D721Med (cell line): ENCODE results near the gene PPP6R3.
"Not testable (repeated sequence)": the region's sequence is repeated elsewhere in the genome, so short reads cannot be mapped to it uniquely, and the experiment has no call there.

Source experiments
- DNase-seq: peaks from one replicate; pipeline ENCODE4 v3.0.0; 2011; ENCODE audit warnings: low spot score; ENCODE audit not compliant: insufficient read length
- FAIRE-seq: peaks from 2 replicates; lab custom pipeline; 2011; peaks lifted over from hg19 to GRCh38; lab: Jason Lieb, UNC
- CTCF ChIP-seq: IDR thresholded peaks from 2 replicates; pipeline ENCODE4 v1.5.1; 2012; ENCODE audit warnings: mild to moderate bottlenecking, control low read depth; ENCODE audit not compliant: insufficient read depth; ENCODE audit errors: missing control alignments

PPP6R3 gene

GRCh38 chr11:68617925-68618809, 157.6 kb downstream of the PPP6R3 start:
- DNase-seq (no peak), FAIRE-seq (no peak)
- no peak for TF ChIP-seq CTCF

DNA sequence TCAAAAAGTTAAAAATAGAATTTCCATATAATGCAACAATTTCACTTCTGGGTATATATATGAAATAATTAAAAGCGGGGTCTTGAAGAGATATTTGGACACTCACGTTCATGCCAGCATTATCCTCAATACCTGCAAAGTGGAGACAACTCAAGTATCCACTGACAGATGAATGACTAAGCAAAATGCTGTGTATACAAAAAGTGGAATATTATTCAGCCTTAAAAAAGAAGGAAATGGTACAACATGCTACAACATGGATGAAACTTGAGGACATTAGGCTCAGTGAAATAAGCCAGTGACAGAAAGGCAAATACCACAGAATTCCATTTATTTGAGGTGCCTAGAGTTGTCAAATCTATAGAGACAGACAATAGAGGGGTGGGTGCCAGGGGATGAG, 161.3 kb downstream of the PPP6R3 start:
- FAIRE-seq = no peak
- TF ChIP-seq CTCF = no peak

GRCh38 chr11:68623706-68624105, 163.2 kb downstream of the PPP6R3 start:
- DNase-seq, FAIRE-seq: not testable (repeated sequence)

More for the DNA sequence above, 161.3 kb downstream of the PPP6R3 start:
- no peak for DNase-seq

- not testable (repeated sequence) for FAIRE-seq, DNase-seq
These were observed 164.5 kb downstream of the PPP6R3 start for GRCh38 chr11:68625069-68625468.

DNA sequence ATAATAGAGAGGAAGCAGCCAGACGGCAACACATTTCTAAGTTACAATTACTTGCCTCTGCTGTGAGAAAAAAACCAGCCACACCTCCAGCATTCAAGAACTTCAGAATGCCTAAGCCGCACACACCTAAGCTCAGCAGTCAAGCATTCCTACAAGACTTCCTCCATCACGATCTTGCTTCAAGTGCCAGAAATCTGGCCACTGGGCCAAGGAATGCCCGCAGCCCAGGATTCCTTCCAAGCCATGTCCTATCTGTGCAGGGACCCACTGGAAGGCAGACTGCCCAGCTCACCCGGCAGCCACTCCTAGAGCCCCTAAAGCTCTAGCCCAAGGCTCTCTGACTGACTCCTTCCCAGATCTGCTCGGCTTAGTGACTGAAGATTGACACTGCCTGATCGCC, 165.7 kb downstream of the PPP6R3 start:
- not testable (repeated sequence) for DNase-seq, FAIRE-seq

DNA sequence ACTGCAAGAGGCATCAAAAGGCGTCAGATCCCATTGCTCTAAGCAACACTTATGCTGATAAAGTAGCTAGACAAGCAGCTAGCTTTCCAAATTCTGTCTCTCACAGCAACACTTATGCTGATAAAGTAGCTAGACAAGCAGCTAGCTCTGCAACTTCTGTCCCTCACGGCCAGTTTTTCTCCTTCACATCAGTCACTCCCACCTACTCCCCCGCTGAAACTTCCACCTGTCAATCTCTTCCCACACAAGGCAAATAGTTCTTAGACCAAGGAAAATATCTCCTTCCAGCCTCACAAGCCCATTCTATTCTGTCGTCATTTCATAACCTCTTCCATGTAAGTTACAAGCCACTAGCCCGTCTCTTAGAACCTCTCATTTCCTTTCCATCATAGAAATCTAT, 168.3 kb downstream of the PPP6R3 start:
- FAIRE-seq, DNase-seq: not testable (repeated sequence)

GRCh38 chr11:68632375-68632774, 171.8 kb downstream of the PPP6R3 start:
- FAIRE-seq, DNase-seq: not testable (repeated sequence)

GRCh38 chr11:68632802-68633201, 172.2 kb downstream of the PPP6R3 start:
- FAIRE-seq = no peak
- TF ChIP-seq CTCF = peak; percentile 75
- peak; percentile 35 for DNase-seq

- not testable (repeated sequence) for DNase-seq, FAIRE-seq
These were observed 174.1 kb downstream of the PPP6R3 start for GRCh38 chr11:68634606-68635005.

DNA sequence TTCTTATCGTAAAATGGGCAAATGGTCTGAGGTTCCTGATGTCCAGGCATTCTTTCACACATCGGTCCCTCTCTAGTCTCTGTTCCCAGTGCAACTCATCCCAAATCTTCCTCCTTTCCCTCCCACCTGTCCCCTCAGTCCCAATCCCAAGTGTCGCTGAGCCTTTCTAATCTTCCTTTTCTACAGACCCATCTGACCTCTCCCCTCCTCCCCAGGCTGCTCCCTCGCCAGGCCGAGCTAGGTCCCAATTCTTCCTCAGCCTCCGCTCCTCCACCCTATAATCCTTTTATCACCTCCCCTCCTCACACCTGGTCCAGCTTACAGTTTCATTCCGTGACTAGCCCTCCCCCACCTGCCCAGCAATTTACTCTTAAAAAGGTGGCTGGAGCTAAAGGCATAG, 174.6 kb downstream of the PPP6R3 start:
- not testable (repeated sequence) for FAIRE-seq, DNase-seq

DNA sequence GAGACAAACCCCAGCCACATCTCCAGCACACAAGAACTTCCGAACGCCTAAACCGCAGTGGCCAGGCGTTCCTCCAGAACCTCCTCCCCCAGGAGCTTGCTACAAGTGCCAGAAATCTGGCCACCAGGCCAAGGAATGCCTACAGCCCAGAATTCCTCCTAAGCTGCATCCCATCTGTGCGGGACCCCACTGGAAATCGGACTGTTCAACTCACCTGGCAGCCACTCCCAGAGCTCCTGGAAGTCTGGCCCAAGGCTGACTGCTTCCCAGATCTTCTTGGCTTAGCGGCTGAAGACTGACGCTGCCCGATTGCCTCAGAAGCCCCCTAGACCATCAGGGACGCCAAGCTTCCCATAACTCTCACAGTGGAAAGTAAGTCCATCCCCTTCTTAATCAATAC, 175.3 kb downstream of the PPP6R3 start:
- not testable (repeated sequence) for FAIRE-seq, DNase-seq

DNA sequence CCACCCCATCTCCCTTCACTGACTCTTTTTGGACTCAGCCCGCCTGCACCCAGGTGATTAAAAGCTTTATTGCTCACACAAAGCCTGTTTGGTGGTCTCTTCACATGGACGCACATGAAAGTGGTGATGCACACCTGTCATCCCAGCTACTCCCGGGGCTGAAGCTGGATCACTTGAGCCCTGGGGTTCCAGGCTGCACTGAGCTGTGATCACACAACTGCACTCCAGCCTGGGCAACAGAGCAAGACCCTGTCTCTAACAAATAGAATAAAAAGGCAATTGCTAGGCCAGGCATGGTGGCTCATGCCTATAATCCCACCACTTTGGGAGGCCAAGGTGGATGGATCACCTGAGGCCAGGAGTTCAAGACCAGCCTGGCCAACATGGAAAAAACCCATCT, 178.8 kb downstream of the PPP6R3 start:
- FAIRE-seq, DNase-seq: not testable (repeated sequence)
